ENCODE data around the gene CST8.

The CST8 gene

GRCh38 chr20:23448167-23448566, 42.8 kb upstream of the CST8 start:
- Mint-ChIP-seq H3K27ac (no peak overlapping the region), H3K4me1 (peaks cover 10% of the 10 kb centered on the region), H3K36me3 (ENCODE audit: low read depth) (no peaks in the 10 kb centered on the region), H3K9me3 (no peaks in the 10 kb centered on the region), H3K4me3 (no peak overlapping the region), H3K27me3 (ENCODE audit: low read depth, poor library complexity) (no peaks in the 10 kb centered on the region)
- no peak for DNase-seq
- TF ChIP-seq CTCF (IDR thresholded peaks at IDR 0.05) = no peak

GRCh38 chr20:23449421-23449820, 41.5 kb upstream of the CST8 start:
- DNase-seq = no peak
- Mint-ChIP-seq H3K27ac (no peak overlapping the region), H3K27me3 (ENCODE audit: low read depth, poor library complexity) (no peaks in the 10 kb centered on the region), H3K4me1 (peaks cover 10% of the 10 kb centered on the region), H3K36me3 (ENCODE audit: low read depth) (no peaks in the 10 kb centered on the region), H3K9me3 (no peaks in the 10 kb centered on the region), H3K4me3 (no peak overlapping the region)
- TF ChIP-seq CTCF (IDR thresholded peaks at IDR 0.05) = no peak

GRCh38 chr20:23450877-23451276, 40.0 kb upstream of the CST8 start:
- peaks cover 10% of the 10 kb centered on the region for H3K4me1 Mint-ChIP-seq
- no peak for DNase-seq
- H3K27ac Mint-ChIP-seq = no peak overlapping the region
- H3K36me3 Mint-ChIP-seq (ENCODE audit: low read depth) = no peaks in the 10 kb centered on the region
- H3K9me3 Mint-ChIP-seq = peaks cover 2% of the 10 kb centered on the region
- H3K4me3 Mint-ChIP-seq = no peak overlapping the region
- H3K27me3 Mint-ChIP-seq (ENCODE audit: low read depth, poor library complexity) = no peaks in the 10 kb centered on the region
- TF ChIP-seq CTCF (IDR thresholded peaks at IDR 0.05) = no peak

- TF ChIP-seq CTCF (IDR thresholded peaks at IDR 0.05) = no peak
- Mint-ChIP-seq H3K4me1 (peaks cover 10% of the 10 kb centered on the region), H3K27me3 (ENCODE audit: low read depth, poor library complexity) (no peaks in the 10 kb centered on the region), H3K9me3 (peaks cover 12% of the 10 kb centered on the region), H3K27ac (no peak overlapping the region), H3K36me3 (ENCODE audit: low read depth) (no peaks in the 10 kb centered on the region), H3K4me3 (no peak overlapping the region)
- DNase-seq = no peak
Observed at GRCh38 chr20:23451956-23452487, 38.9 kb upstream of the CST8 start.

- no peak within 1 kb of the TSS for H3K4me3 Mint-ChIP-seq
- H3K4me1 Mint-ChIP-seq = peaks cover 10% of the 10 kb centered on the region
- H3K27ac Mint-ChIP-seq = no peak within 1 kb of the TSS
- no peak for DNase-seq
- no peak for TF ChIP-seq CTCF (IDR thresholded peaks at IDR 0.05)
- no peaks in the 10 kb centered on the region for H3K36me3 Mint-ChIP-seq (ENCODE audit: low read depth)
- no peaks in the 10 kb centered on the region for H3K27me3 Mint-ChIP-seq (ENCODE audit: low read depth, poor library complexity)
- peaks cover 15% of the 10 kb centered on the region for H3K9me3 Mint-ChIP-seq
Observed at GRCh38 chr20:23452776-23453175, 38.1 kb upstream of the CST8 start, which contains the start of gene CST11. Gene CST11, minus strand, starts transcription at chr20:23452876. Its CDS starts 65 bp downstream, at chr20:23452811.
